GM18909 (cell line): ENCODE measurements around the gene CASP5.
"Not testable (repeated sequence)": the region's sequence is repeated elsewhere in the genome, so short reads cannot be mapped to it uniquely, and the experiment has no call there.

Source experiments
- ATAC-seq: cut with Tn5 transposase; IDR thresholded peaks from one replicate; pipeline ENCODE4 v1.9.1; 2021; ENCODE audit warnings: mild to moderate bottlenecking; ENCODE audit not compliant: unreplicated experiment, poor library complexity

CASP5 gene

GRCh38 chr11:105023003-105023402 lies at the start of gene CASP5:
CASP5 (minus strand) TSS chr11:105023168; CDS start chr11:105023136, 32 bp downstream.
- no peak for ATAC-seq

GRCh38 chr11:105072080-105072479 lies 49.1 kb upstream of the CASP5 start:
- ATAC-seq = not testable (repeated sequence)

- no peak for ATAC-seq
Measured at GRCh38 chr11:105071089-105071732, 48.2 kb upstream of the CASP5 start.

- ATAC-seq = no peak
Measured at GRCh38 chr11:105070306-105070705, 47.3 kb upstream of the CASP5 start.

GRCh38 chr11:105069749-105070148 lies 46.8 kb upstream of the CASP5 start:
- ATAC-seq = not testable (repeated sequence)

- ATAC-seq = not testable (repeated sequence)
Measured at GRCh38 chr11:105063245-105063941, 40.4 kb upstream of the CASP5 start.

- ATAC-seq = no peak
Measured at GRCh38 chr11:105057432-105057831, 34.5 kb upstream of the CASP5 start.

- no peak for ATAC-seq
Measured at GRCh38 chr11:105056446-105056845, 33.5 kb upstream of the CASP5 start.

- ATAC-seq = no peak
Measured at GRCh38 chr11:105054723-105055493, 31.9 kb upstream of the CASP5 start.

GRCh38 chr11:105052487-105052886 lies 29.5 kb upstream of the CASP5 start:
- no peak for ATAC-seq

- no peak for ATAC-seq
Measured at GRCh38 chr11:105051559-105051958, 28.6 kb upstream of the CASP5 start.

- ATAC-seq = no peak
Measured at GRCh38 chr11:105049481-105049880, 26.5 kb upstream of the CASP5 start.

GRCh38 chr11:105046898-105047579 lies 24.1 kb upstream of the CASP5 start:
- ATAC-seq = no peak

GRCh38 chr11:105045676-105046296 lies 22.8 kb upstream of the CASP5 start:
- no peak for ATAC-seq

- ATAC-seq = peak; percentile 99
Measured at GRCh38 chr11:105044557-105045524, 21.9 kb upstream of the CASP5 start, which contains the start of gene CARD16. CARD16 (minus strand) TSS chr11:105045335; CDS start chr11:105045297, 38 bp downstream.

GRCh38 chr11:105042178-105042577 lies 19.2 kb upstream of the CASP5 start:
- ATAC-seq = no peak

- ATAC-seq = no peak
Measured at GRCh38 chr11:105040703-105041102, 17.7 kb upstream of the CASP5 start.

GRCh38 chr11:105034813-105035620 lies 12.0 kb upstream of the CASP5 start, which contains the start of gene CASP1:
CASP1 (minus strand) TSS chr11:105035144; CDS start chr11:105035113, 31 bp downstream.
- peak; percentile 94 for ATAC-seq
